Measurements from ENCODE around the gene MIPOL1.
"Not testable (repeated sequence)": the region's sequence is repeated elsewhere in the genome, so short reads cannot be mapped to it uniquely, and the experiment has no call there.

Gene MIPOL1

GRCh38 chr14:37197421-37198272 is at the start of gene MIPOL1:
TSS of gene MIPOL1 (plus strand) at chr14:37197937. CDS start at chr14:37247889, 49,952 bp downstream.
- DNase-seq (ENCODE audit: low read depth in 2 of 2), result no peak

GRCh38 chr14:37150414-37150813 is 47.3 kb upstream of the MIPOL1 start:
- no peak for DNase-seq (ENCODE audit: low read depth in 2 of 2)

- DNase-seq (ENCODE audit: low read depth in 2 of 2), result no peak
Measured at GRCh38 chr14:37153005-37153404, 44.7 kb upstream of the MIPOL1 start.

- no peak for DNase-seq (ENCODE audit: low read depth in 2 of 2)
Measured at GRCh38 chr14:37153483-37153882, 44.3 kb upstream of the MIPOL1 start.

GRCh38 chr14:37157987-37158386 is 39.8 kb upstream of the MIPOL1 start:
- no peak for DNase-seq (ENCODE audit: low read depth in 2 of 2)

GRCh38 chr14:37162307-37162706 is 35.4 kb upstream of the MIPOL1 start:
- not testable (repeated sequence) for DNase-seq (ENCODE audit: low read depth in 2 of 2)

- no peak for DNase-seq (ENCODE audit: low read depth in 2 of 2)
Measured at GRCh38 chr14:37165794-37166193, 31.9 kb upstream of the MIPOL1 start.

GRCh38 chr14:37167151-37168047 is 30.3 kb upstream of the MIPOL1 start:
- DNase-seq (ENCODE audit: low read depth in 2 of 2), result no peak

GRCh38 chr14:37168721-37169120 is 29.0 kb upstream of the MIPOL1 start:
- DNase-seq (ENCODE audit: low read depth in 2 of 2), result no peak

- DNase-seq (ENCODE audit: low read depth in 2 of 2), result no peak
Measured at GRCh38 chr14:37170237-37170636, 27.5 kb upstream of the MIPOL1 start.

- DNase-seq (ENCODE audit: low read depth in 2 of 2), result no peak
Measured at GRCh38 chr14:37170993-37171392, 26.7 kb upstream of the MIPOL1 start.

- DNase-seq (ENCODE audit: low read depth in 2 of 2), result no peak
Measured at GRCh38 chr14:37171678-37172023, 26.1 kb upstream of the MIPOL1 start.

- DNase-seq (ENCODE audit: low read depth in 2 of 2), result no peak
Measured at GRCh38 chr14:37172024-37172869, 25.5 kb upstream of the MIPOL1 start, which contains the start of gene SLC25A21. TSS of gene SLC25A21 (minus strand) at chr14:37172606.

- DNase-seq (ENCODE audit: low read depth in 2 of 2), result no peak
Measured at GRCh38 chr14:37172936-37173614, 24.7 kb upstream of the MIPOL1 start.

- DNase-seq (ENCODE audit: low read depth in 2 of 2), result no peak
Measured at GRCh38 chr14:37179896-37180502, 17.7 kb upstream of the MIPOL1 start.

GRCh38 chr14:37180886-37181285 is 16.9 kb upstream of the MIPOL1 start:
- DNase-seq (ENCODE audit: low read depth in 2 of 2), result not testable (repeated sequence)

- DNase-seq (ENCODE audit: low read depth in 2 of 2), result no peak
Measured at GRCh38 chr14:37181441-37181840, 16.3 kb upstream of the MIPOL1 start.

GRCh38 chr14:37184520-37184919 is 13.2 kb upstream of the MIPOL1 start:
- not testable (repeated sequence) for DNase-seq (ENCODE audit: low read depth in 2 of 2)

GRCh38 chr14:37185670-37186069 is 12.1 kb upstream of the MIPOL1 start:
- DNase-seq (ENCODE audit: low read depth in 2 of 2), result no peak

- DNase-seq (ENCODE audit: low read depth in 2 of 2), result no peak
Measured at GRCh38 chr14:37186865-37187264, 10.9 kb upstream of the MIPOL1 start.

- no peak for DNase-seq (ENCODE audit: low read depth in 2 of 2)
Measured at GRCh38 chr14:37187294-37187693, 10.4 kb upstream of the MIPOL1 start.

Measured in stimulated activated CD8-positive, alpha-beta memory T cell treated with anti-CD3 and anti-CD28 coated beads, Interleukin-7, amount 100 ng/mL, for 1 hour (primary cell).